Mucosa of stomach (tissue), 1 donor: ENCODE data around the gene MAD1L1.

Source experiments
- H3K27me3 ChIP-seq: one replicate; pipeline ENCODE4 v1.7.0; 2013; ENCODE audit warnings: mild to moderate bottlenecking, low read length; ENCODE audit not compliant: control insufficient read depth, insufficient read depth
- H3K36me3 ChIP-seq: one replicate; pipeline ENCODE4 v1.7.0; 2013; ENCODE audit warnings: low read length; ENCODE audit not compliant: control insufficient read depth, insufficient read depth
- H3K4me1 ChIP-seq: one replicate; pipeline ENCODE4 v1.7.0; 2013; ENCODE audit warnings: mild to moderate bottlenecking, low read length; ENCODE audit not compliant: control insufficient read depth, insufficient read depth
- H3K4me3 ChIP-seq: one replicate; pipeline ENCODE4 v1.7.0; 2013; ENCODE audit warnings: low read length
- H3K9ac ChIP-seq: one replicate; pipeline ENCODE4 v1.7.0; 2013; ENCODE audit warnings: mild to moderate bottlenecking, low read length, moderate library complexity
- H3K9me3 ChIP-seq: one replicate; pipeline ENCODE4 v1.7.0; 2013; ENCODE audit warnings: mild to moderate bottlenecking, low read length, moderate library complexity; ENCODE audit not compliant: control insufficient read depth
- donor health status: Pancreatic carcinoma.

Gene MAD1L1

GRCh38 chr7:1890289-1891235, 342.2 kb downstream of the MAD1L1 start:
- no peaks in the 10 kb centered on the region for H3K27me3 ChIP-seq
- H3K36me3 ChIP-seq, result peaks cover 8% of the 10 kb centered on the region
- no peaks in the 10 kb centered on the region for H3K4me1 ChIP-seq
- no peak overlapping the region for H3K4me3 ChIP-seq
- no peak overlapping the region for H3K9ac ChIP-seq
- no peaks in the 10 kb centered on the region for H3K9me3 ChIP-seq

GRCh38 chr7:1889556-1890181, 343.1 kb downstream of the MAD1L1 start:
- Histone ChIP-seq H3K27me3 (no peaks in the 10 kb centered on the region), H3K4me3 (no peak overlapping the region), H3K9ac (no peak overlapping the region), H3K9me3 (no peaks in the 10 kb centered on the region), H3K4me1 (no peaks in the 10 kb centered on the region), H3K36me3 (peaks cover 8% of the 10 kb centered on the region)

GRCh38 chr7:1889091-1889490, 343.7 kb downstream of the MAD1L1 start:
- Histone ChIP-seq H3K9ac (no peak overlapping the region), H3K4me3 (no peak overlapping the region), H3K36me3 (peaks cover 8% of the 10 kb centered on the region), H3K4me1 (no peaks in the 10 kb centered on the region), H3K9me3 (no peaks in the 10 kb centered on the region), H3K27me3 (no peaks in the 10 kb centered on the region)

- H3K27me3 ChIP-seq, result no peaks in the 10 kb centered on the region
- H3K4me1 ChIP-seq, result peaks cover 2% of the 10 kb centered on the region
- H3K9me3 ChIP-seq, result no peaks in the 10 kb centered on the region
- no peak overlapping the region for H3K9ac ChIP-seq
- H3K36me3 ChIP-seq, result peaks cover 8% of the 10 kb centered on the region
- no peak overlapping the region for H3K4me3 ChIP-seq
Observed at GRCh38 chr7:1888425-1888824, 344.3 kb downstream of the MAD1L1 start.

- Histone ChIP-seq H3K9ac (no peak overlapping the region), H3K4me1 (peaks cover 14% of the 10 kb centered on the region), H3K9me3 (no peaks in the 10 kb centered on the region), H3K4me3 (no peak overlapping the region), H3K36me3 (peaks cover 8% of the 10 kb centered on the region), H3K27me3 (no peaks in the 10 kb centered on the region)
Observed at GRCh38 chr7:1887251-1887650, 345.5 kb downstream of the MAD1L1 start.

- H3K9ac ChIP-seq, result no peak overlapping the region
- H3K4me1 ChIP-seq, result peaks cover 19% of the 10 kb centered on the region
- H3K36me3 ChIP-seq, result peaks cover 8% of the 10 kb centered on the region
- H3K27me3 ChIP-seq, result no peaks in the 10 kb centered on the region
- H3K4me3 ChIP-seq, result no peak overlapping the region
- H3K9me3 ChIP-seq, result no peaks in the 10 kb centered on the region
Observed at GRCh38 chr7:1886361-1887064, 346.2 kb downstream of the MAD1L1 start.

GRCh38 chr7:1885465-1886226, 347.1 kb downstream of the MAD1L1 start:
- H3K4me3 ChIP-seq, result no peak overlapping the region
- peaks cover 19% of the 10 kb centered on the region for H3K4me1 ChIP-seq
- H3K36me3 ChIP-seq, result peaks cover 8% of the 10 kb centered on the region
- H3K27me3 ChIP-seq, result no peaks in the 10 kb centered on the region
- H3K9ac ChIP-seq, result no peak overlapping the region
- no peaks in the 10 kb centered on the region for H3K9me3 ChIP-seq

- Histone ChIP-seq H3K9ac (no peak overlapping the region), H3K36me3 (peaks cover 8% of the 10 kb centered on the region), H3K27me3 (no peaks in the 10 kb centered on the region), H3K4me3 (no peak overlapping the region), H3K4me1 (peaks cover 19% of the 10 kb centered on the region), H3K9me3 (no peaks in the 10 kb centered on the region)
Observed at GRCh38 chr7:1884583-1885350, 348.0 kb downstream of the MAD1L1 start.

- Histone ChIP-seq H3K4me3 (no peak overlapping the region), H3K27me3 (no peaks in the 10 kb centered on the region), H3K9ac (no peak overlapping the region), H3K36me3 (peaks cover 8% of the 10 kb centered on the region), H3K4me1 (peaks cover 19% of the 10 kb centered on the region), H3K9me3 (no peaks in the 10 kb centered on the region)
Observed at GRCh38 chr7:1883834-1884582, 348.7 kb downstream of the MAD1L1 start.

GRCh38 chr7:1883031-1883761, 349.5 kb downstream of the MAD1L1 start:
- peaks cover 19% of the 10 kb centered on the region for H3K4me1 ChIP-seq
- peaks cover 3% of the 10 kb centered on the region for H3K36me3 ChIP-seq
- H3K9me3 ChIP-seq, result no peaks in the 10 kb centered on the region
- H3K9ac ChIP-seq, result no peak overlapping the region
- H3K4me3 ChIP-seq, result no peak overlapping the region
- H3K27me3 ChIP-seq, result no peaks in the 10 kb centered on the region
